Liver (tissue), 3 donors: ENCODE data around the gene RCOR3.

ENCODE experiments used
- SP1 ChIP-seq: IDR thresholded peaks from 2 replicates; pipeline ENCODE4 v1.6.1; 2018; ENCODE audit warnings: antibody characterized with exemption, mild to moderate bottlenecking
- TF ChIP-seq, protein P1 (sequence below): IDR thresholded peaks from 2 replicates; pipeline ENCODE4 v1.6.1; 2016; ENCODE audit warnings: antibody characterized with exemption, mild to moderate bottlenecking
- TF ChIP-seq, protein P2 (sequence below): fragments of 150-350 bp; IDR thresholded peaks from 2 replicates; pipeline ENCODE4 v1.5.1; 2017; ENCODE audit warnings: improper control_type of control experiment, low read depth, low read length; ENCODE audit not compliant: missing input control
- donor health status: healthy.
- donor health status: healthy.

DNA sequence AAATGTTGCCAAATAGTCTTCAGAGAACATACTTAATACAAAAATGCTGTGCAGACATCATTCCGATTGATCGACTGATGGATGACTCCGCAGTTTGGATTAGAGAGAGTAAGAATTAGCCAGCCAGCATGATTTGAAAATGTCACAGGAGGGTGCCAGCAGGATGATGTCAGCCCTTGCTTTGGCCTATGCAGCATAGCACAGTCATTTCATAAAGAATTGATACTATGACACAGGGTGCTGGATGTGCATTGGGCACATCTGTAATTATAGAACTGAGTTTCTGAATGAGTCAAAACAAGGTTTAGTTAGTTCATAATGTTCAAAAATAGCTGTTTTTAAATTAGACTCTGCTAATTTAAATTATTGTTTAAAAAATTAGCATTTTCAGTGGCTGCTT lies 45.9 kb downstream of the RCOR3 start:
- TF ChIP-seq, protein P1, sequence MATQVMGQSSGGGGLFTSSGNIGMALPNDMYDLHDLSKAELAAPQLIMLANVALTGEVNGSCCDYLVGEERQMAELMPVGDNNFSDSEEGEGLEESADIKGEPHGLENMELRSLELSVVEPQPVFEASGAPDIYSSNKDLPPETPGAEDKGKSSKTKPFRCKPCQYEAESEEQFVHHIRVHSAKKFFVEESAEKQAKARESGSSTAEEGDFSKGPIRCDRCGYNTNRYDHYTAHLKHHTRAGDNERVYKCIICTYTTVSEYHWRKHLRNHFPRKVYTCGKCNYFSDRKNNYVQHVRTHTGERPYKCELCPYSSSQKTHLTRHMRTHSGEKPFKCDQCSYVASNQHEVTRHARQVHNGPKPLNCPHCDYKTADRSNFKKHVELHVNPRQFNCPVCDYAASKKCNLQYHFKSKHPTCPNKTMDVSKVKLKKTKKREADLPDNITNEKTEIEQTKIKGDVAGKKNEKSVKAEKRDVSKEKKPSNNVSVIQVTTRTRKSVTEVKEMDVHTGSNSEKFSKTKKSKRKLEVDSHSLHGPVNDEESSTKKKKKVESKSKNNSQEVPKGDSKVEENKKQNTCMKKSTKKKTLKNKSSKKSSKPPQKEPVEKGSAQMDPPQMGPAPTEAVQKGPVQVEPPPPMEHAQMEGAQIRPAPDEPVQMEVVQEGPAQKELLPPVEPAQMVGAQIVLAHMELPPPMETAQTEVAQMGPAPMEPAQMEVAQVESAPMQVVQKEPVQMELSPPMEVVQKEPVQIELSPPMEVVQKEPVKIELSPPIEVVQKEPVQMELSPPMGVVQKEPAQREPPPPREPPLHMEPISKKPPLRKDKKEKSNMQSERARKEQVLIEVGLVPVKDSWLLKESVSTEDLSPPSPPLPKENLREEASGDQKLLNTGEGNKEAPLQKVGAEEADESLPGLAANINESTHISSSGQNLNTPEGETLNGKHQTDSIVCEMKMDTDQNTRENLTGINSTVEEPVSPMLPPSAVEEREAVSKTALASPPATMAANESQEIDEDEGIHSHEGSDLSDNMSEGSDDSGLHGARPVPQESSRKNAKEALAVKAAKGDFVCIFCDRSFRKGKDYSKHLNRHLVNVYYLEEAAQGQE: no peak
- TF ChIP-seq SP1: no peak
- TF ChIP-seq, protein P2, sequence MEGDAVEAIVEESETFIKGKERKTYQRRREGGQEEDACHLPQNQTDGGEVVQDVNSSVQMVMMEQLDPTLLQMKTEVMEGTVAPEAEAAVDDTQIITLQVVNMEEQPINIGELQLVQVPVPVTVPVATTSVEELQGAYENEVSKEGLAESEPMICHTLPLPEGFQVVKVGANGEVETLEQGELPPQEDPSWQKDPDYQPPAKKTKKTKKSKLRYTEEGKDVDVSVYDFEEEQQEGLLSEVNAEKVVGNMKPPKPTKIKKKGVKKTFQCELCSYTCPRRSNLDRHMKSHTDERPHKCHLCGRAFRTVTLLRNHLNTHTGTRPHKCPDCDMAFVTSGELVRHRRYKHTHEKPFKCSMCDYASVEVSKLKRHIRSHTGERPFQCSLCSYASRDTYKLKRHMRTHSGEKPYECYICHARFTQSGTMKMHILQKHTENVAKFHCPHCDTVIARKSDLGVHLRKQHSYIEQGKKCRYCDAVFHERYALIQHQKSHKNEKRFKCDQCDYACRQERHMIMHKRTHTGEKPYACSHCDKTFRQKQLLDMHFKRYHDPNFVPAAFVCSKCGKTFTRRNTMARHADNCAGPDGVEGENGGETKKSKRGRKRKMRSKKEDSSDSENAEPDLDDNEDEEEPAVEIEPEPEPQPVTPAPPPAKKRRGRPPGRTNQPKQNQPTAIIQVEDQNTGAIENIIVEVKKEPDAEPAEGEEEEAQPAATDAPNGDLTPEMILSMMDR: no peak
